Ovary (tissue), 9 donors: ENCODE results near the gene FAM234A. TPM values are rescaled to one million over a fixed set of nuclear protein-coding genes. Genes with fewer than 3 reads are reported as not detected.

ENCODE experiments used
- DNase-seq, 5 donors: peaks; one replicate each; pipeline ENCODE4 v3.0.0-alpha.2; 2019 to 2020
- H3K27ac ChIP-seq, 2 donors: fragments of 200-600 bp; one replicate each; pipeline versions ENCODE4 v1.5.1 to v1.8.0; 2019 to 2022
- H3K27me3 ChIP-seq: fragments of 200-600 bp; one replicate; pipeline ENCODE4 v1.8.0; 2022
- H3K36me3 ChIP-seq: fragments of 200-600 bp; sonication (generic); one replicate; pipeline ENCODE4 v1.5.1; 2019
- H3K4me1 ChIP-seq: one replicate; pipeline ENCODE4 v1.8.1; 2013; ENCODE audit warnings: mild to moderate bottlenecking, moderate library complexity; ENCODE audit not compliant: insufficient read depth
- H3K4me3 ChIP-seq: fragments of 200-600 bp; sonication (generic); one replicate; pipeline ENCODE4 v1.5.1; 2017
- H3K9me3 ChIP-seq, 2 donors: fragments of 200-600 bp in 1 of 2; sonication (generic) in 1 of 2; one replicate each; pipeline versions ENCODE4 v1.5.1 to v1.8.1; 2013 to 2019; ENCODE audit warnings: mild to moderate bottlenecking in 1 of 2, moderate library complexity in 1 of 2
- EP300 ChIP-seq: sonication (generic); formaldehyde crosslinking; IDR thresholded peaks from one replicate; pipeline ENCODE4 v1.6.1; 2017; ENCODE audit warnings: antibody characterized with exemption
- POLR2A ChIP-seq: fragments of 450-650 bp; IDR thresholded peaks from one replicate; pipeline ENCODE4 v1.6.1; 2017; ENCODE audit warnings: antibody characterized with exemption, mild to moderate bottlenecking, moderate library complexity
- WGBS, 3 donors: extraction: QIAGEN DNeasy Blood & Tissue Kit in 1 of 3; methylation state at CpG; one replicate each; pipeline versions ENCODE4 v1.1.5 to v1.1.7; 2013 to 2017; 5-methylcytosine and 5-hydroxymethylcytosine counted together
- intact Hi-C, 4 donors: fragments of 100-400 bp; cut with DNase I; formaldehyde crosslinking; loops; one replicate each; pipeline versions ENCODE4 v1.11.0 to v1.15.1; 2022 to 2023
- polyA plus RNA-seq, 2 donors: library from polyadenylated mRNA; stranded (reverse); fragments of 200-250 nt in 1 of 2; fragments of 350-450 nt in 1 of 2; fragmentation: Illumina TruSeq in 1 of 2; extraction: RNeasy Lipid Tissue Mini Kit (QIAGEN cat#74804) in 1 of 2; gene quantifications; one replicate each; pipeline ENCODE4 v1.2.3, GENCODE V29; 2013 to 2014
- total RNA-seq, 7 donors: library from RNA; depleted of rRNA in 2 of 7; stranded (reverse); fragments of >200 nt in 2 of 7; fragmentation: NEBNext Ultra II Directional in 3 of 7; extraction: Animal tissue kit (Norgen Biotek cat#: 25700) in 3 of 7; gene quantifications; one replicate each; pipeline versions ENCODE4 v1.1.0 to v1.2.4, GENCODE V29; 2016 to 2023
- TF ChIP-seq, protein P1 (sequence below), 3 donors: fragments of 450-650 bp in 2 of 3; fragments of 200-600 bp in 1 of 3; IDR thresholded peaks; one replicate each; pipeline versions ENCODE4 v1.5.1 to v1.8.0; 2016 to 2022; ENCODE audit warnings: antibody characterized with exemption in 3 of 3, mild to moderate bottlenecking in 1 of 3
- donor health status: DM: no; HTN: no; CAD: no; lungs with moderate emphysema.
- donor health status: DM: no; HTN: no; CAD: no.
- donor health status: Bipolar disorder and iron deficiency.
- donor health status: DM: yes; HTN: yes; CAD: no.
- donor health status: DM: no; HTN: no; CAD: no.
- donor health status: DM: yes; HTN: yes; CAD: no.

The FAM234A gene
- total and polyA plus RNA-seq, 9 donors: 20.4 to 61.9 (median 49.2) TPM

DNA sequence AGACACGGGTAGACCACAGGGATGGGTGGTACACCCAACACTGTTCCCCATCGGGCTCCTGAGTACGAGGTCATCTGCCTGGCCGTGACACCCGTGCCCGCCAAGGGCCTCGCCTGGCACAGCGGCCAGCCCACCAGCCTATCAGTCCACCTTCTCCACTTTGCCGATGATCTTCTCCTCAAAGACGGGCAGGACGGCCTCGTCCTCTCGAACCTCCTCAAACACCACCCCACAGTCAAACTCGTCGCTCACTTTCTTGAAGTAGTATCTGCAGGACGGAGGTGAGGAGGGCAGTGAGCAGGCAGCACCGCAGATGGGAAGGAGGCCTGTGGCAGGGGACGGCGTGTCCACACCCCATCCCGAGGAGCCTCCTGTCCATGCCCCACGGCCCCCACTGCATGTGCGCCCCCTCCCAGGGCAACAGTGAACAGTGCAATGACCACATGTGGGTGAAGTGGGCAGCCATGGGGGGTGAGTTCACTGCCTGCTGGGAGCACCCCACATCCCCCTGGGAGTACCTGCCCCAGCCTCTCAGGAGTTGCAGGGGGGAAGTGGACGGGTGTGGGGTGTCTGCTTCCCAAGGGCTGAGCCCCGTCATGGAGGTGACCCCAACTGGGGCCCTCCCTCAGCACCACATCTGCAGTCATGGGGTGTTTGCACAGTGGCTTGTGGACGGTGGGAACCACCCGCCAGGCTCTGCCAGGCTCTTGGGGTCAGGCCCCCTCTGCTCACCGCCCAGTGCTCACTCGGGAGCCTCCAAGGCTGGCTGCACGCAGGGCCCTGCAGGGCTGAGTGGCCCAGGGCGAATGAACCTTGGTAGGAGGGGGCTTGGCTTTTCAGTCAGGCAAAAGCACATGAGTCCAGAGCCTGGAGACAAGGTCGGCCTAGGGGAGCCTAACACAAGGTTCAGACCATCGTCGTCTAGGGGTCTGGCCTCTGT is 53.6 kb downstream of the FAM234A start:
- WGBS, 3 donors: 89 to 91% (median 90%) methylated on average over 33 of the region's 33 CpGs
- H3K9me3 ChIP-seq: no peaks in the 10 kb centered on the region
- DNase-seq: no peak
- intact Hi-C loops: no loop called here
- TF ChIP-seq POLR2A (no peak), EP300 (no peak)
- TF ChIP-seq, protein P1, sequence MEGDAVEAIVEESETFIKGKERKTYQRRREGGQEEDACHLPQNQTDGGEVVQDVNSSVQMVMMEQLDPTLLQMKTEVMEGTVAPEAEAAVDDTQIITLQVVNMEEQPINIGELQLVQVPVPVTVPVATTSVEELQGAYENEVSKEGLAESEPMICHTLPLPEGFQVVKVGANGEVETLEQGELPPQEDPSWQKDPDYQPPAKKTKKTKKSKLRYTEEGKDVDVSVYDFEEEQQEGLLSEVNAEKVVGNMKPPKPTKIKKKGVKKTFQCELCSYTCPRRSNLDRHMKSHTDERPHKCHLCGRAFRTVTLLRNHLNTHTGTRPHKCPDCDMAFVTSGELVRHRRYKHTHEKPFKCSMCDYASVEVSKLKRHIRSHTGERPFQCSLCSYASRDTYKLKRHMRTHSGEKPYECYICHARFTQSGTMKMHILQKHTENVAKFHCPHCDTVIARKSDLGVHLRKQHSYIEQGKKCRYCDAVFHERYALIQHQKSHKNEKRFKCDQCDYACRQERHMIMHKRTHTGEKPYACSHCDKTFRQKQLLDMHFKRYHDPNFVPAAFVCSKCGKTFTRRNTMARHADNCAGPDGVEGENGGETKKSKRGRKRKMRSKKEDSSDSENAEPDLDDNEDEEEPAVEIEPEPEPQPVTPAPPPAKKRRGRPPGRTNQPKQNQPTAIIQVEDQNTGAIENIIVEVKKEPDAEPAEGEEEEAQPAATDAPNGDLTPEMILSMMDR (IDR thresholded peaks at IDR 0.05): no peak
- no peaks in the 10 kb centered on the region for H3K27me3 ChIP-seq
- H3K4me1 ChIP-seq: no peaks in the 10 kb centered on the region
- H3K4me3 ChIP-seq: no peak overlapping the region
- no peak overlapping the region for H3K27ac ChIP-seq
- H3K36me3 ChIP-seq: no peaks in the 10 kb centered on the region

DNA sequence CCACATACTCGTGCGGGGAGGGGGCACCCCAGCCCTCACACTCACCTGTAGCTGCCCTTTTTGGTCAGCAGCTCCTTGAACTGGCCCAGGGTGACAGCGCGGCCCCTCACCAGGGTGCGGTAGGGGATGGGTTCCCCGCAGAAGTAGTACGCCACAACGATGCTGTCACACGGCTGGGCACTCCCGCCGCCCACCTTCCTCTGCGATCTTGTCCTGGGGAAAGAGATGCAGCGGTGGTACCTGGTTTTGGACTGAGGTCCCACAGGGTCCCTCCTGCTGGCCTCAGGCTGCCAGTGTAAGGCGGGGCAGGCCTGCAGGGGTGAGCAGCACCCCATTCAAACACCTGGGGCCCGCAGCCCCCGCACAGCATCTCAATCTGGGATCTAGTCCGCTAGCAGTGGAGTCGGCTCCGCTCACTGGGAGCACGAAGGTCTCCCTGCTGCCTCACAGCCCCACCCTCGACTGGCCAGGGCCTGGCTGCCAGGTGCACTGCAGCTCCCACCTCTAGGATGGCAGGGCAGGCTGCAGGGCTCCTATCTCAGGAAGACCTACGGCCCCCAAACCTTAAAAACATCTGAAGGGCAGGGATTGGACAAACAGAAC is 54.9 kb downstream of the FAM234A start:
- 88 to 91% (median 91%) methylated on average over 22 of the region's 22 CpGs for WGBS, 3 donors
- H3K36me3 ChIP-seq: no peaks in the 10 kb centered on the region
- intact Hi-C loops: no loop called here

GRCh38 chr16:290015-290680 is 55.5 kb downstream of the FAM234A start:
- WGBS, 3 donors: 81 to 84% (median 84%) methylated on average over 18 to 25 of the region's 25 CpGs
- Histone ChIP-seq H3K36me3 (no peaks in the 10 kb centered on the region), H3K27me3 (no peaks in the 10 kb centered on the region), H3K27ac (no peak overlapping the region), H3K4me1 (no peaks in the 10 kb centered on the region), H3K9me3 (no peaks in the 10 kb centered on the region), H3K4me3 (no peak overlapping the region)
- TF ChIP-seq, protein P1 (IDR thresholded peaks at IDR 0.05): no peak
- TF ChIP-seq EP300: no peak
- no peak for TF ChIP-seq POLR2A
- intact Hi-C loops: no loop called here
- DNase-seq: no peak

More for the DNA sequence above, 54.9 kb downstream of the FAM234A start:
- Histone ChIP-seq H3K4me3 (no peak overlapping the region), H3K27me3 (no peaks in the 10 kb centered on the region), H3K4me1 (no peaks in the 10 kb centered on the region), H3K27ac (no peak overlapping the region), H3K9me3 (no peaks in the 10 kb centered on the region)
- TF ChIP-seq POLR2A: no peak
- TF ChIP-seq, protein P1 (IDR thresholded peaks at IDR 0.05): no peak
- TF ChIP-seq EP300: no peak
- no peak for DNase-seq

DNA sequence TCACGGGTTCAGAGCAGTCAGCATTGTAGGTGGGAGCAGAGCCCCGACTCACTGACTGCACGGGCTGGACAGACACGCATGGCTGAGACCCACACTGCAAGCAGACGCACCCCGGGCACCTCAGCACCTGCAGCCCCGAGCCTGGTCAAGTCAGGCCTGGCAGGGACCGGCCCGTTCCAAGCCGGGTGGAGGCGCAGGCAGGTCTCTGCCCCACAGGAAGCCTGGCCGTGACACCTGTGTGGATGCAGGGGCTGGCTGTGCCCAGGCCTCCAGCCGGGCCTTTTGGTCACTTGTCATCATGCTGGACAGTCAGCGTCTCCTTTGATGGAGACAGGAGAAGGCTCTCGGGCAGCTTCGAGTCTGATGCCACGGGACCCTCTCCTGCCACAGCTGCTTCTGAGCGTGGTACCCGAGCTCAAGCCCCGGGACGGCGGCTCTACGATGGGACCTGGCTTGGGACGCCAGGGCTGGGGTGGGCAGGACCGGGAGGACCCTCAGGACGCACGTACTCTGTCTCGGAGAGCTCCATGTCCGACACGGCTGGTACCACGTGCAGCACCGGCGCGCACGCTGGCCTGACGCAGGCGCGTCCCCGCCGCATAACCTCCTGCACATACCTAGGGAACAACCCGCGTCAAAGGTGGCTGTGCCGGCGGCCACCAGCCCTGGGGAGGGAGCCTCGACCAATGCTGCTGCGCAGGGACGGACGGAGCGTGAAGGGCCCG is 56.2 kb downstream of the FAM234A start:
- DNase-seq: no peak
- Histone ChIP-seq H3K27me3 (no peaks in the 10 kb centered on the region), H3K27ac (no peak overlapping the region), H3K4me3 (no peak overlapping the region), H3K9me3 (no peaks in the 10 kb centered on the region), H3K36me3 (no peaks in the 10 kb centered on the region), H3K4me1 (no peaks in the 10 kb centered on the region)
- 91% methylated on average over 46 to 50 of the region's 50 CpGs for WGBS, 3 donors
- intact Hi-C loops: no loop called here
- TF ChIP-seq, protein P1 (IDR thresholded peaks at IDR 0.05): no peak
- TF ChIP-seq POLR2A (no peak), EP300 (no peak)
